HG03139 (cell line): Measurements from ENCODE around the gene UBR2.
"Not testable (repeated sequence)": the region's sequence is repeated elsewhere in the genome, so short reads cannot be mapped to it uniquely, and the experiment has no call there.

Source experiments
- ATAC-seq: cut with Tn5 transposase; IDR thresholded peaks from one replicate; pipeline ENCODE4 v1.9.1; 2021; ENCODE audit not compliant: unreplicated experiment

The UBR2 gene

DNA sequence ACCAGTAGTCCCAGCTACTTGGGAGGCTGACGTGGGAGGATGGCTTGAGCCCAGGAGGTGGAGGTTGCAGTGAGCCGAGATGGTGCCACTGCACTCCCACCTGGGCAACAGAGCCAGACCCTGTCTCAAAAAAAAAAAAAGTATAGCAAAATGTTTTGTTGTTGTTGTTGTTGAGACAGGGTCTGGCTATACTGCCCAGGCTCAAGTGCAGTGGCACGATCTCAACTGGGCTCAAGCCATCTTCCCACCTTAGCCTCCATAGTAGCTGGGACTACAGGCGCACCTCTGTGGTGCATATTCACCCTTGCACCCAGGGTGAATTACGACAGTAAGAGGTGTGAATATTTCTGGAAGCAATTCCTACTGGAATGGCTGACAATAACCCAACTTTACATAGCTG lies 11.4 kb upstream of the UBR2 start:
- no peak for ATAC-seq

DNA sequence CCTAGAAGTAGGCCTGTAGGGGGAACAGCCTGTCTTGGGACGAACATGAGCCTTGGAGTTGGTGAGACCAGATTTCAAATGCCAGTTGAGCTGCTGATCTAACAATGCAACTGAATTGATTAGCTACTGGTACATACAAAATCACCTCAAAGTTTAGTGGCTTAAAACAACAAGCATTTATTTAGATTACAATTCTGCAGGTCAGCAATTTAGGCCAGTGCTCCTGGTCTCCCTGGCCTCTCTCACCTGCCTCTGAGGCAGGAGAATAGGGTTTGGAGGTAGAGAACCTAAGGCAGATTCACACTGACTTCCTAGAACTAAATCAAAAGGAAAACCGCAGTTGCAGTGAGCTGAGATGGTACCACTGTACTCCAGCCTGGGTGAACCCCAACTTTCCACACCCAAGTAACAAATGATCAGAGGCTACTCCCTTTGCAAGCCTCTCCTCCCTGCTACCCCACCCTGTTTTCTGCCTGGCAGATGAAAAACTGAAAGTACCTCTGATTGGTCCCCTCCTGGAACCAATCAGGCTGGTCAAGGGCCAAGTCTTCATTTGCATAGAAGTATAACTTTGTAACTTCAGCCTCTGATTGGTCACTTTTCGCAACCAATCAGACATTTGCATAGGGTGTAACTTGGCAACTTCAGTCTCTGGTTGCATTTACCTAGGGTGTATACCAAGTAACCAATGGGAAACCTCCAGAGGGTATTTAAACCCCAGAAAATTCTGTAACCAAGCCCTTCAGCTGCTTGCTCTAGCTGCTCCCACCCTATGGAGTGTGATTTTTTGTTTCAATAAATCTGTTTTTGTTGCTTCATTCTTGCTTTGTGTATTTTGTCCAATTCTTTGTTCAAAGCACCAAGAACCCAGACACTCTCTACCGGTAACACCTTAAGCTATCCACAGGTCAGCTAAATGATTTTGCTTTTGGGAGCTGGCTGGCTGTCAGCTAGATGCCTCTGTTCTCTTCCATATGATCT lies 8.1 kb upstream of the UBR2 start:
- ATAC-seq: no peak

DNA sequence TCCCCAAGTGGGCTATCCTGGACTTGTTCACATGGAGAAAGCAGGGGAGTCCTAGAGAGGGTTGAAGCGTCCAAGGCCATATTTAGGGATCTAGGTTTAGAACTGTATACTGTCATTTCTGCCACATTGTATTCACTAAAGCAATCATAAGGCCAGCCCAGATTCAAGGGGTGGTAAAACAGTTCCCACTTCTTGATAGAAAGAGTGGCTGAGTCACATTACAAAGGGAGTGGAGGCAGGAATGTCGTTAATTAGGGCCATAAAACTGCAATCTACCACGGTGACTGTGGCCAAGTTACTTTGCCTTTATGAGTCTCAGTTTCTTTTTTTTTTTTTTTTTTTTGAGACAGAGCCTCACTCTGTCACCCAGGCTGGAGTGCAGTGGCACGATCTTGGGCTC lies 7.4 kb upstream of the UBR2 start:
- ATAC-seq: no peak

DNA sequence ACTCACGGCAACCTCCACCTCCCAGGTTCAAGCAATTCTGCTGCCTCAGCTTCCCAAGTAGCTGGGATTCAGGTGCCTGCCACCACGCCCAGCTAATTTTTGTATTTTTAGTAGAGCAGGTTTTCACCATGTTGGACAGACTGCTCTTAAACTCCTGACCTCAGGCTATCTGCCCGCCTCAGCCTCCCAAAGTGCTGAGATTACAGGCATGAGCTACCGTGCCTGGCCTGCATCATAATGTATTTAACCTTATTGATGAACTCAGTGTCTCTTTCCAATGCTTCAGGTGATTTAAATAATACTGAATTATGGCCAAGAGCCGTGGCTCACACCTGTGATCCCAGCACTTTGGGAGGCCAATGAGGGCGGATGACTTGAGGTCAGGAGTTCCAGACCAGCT lies 4.6 kb upstream of the UBR2 start:
- ATAC-seq: not testable (repeated sequence)

DNA sequence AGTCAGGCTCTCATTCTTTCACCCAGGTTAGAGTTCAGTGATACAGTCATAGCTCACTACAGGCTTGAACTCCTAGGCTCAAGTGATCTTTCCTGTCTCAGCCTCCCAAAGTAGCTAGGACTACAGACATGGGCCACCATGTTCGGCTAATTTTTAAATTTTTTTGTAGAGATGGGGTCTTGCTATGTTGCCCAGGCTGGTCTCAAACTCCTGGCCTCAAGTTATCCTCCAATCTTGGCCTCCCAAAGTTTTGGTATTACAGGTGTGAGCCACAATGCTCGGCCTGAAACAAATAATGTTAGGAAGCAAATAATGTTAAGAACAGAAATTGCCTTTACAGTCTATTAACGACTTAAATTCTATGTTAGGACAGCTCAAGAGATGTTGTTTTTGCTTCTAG lies 1.8 kb upstream of the UBR2 start:
- no peak for ATAC-seq

DNA sequence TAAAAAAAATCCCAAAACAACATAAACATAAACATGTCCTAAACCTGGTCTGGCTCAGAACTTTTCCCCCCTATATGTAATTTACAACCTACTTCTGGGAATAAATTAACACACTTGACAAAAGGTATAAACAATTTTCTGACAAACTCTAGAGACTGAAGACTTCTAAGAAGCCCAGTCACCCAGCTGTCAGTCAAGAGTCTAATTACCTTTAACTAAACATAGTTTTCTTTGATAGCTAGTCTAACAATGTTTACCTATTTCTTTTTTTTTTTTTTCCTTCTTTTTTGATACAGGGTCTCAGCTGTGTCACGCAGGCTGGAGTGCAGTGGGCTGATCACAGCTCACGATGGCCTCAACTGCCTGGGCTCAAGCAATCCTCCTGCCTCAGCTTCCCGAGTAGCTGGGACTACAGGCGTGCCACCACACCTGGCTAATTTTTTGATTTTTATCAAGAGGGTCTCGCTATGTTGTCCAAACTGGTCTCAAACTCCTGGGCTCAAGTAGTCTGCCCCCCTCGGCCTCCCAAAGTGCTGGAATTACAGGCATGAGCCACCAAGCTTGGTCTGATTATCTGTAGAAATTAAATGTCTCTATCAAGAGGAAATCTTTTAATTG lies 932 bp upstream of the UBR2 start:
- ATAC-seq: no peak

DNA sequence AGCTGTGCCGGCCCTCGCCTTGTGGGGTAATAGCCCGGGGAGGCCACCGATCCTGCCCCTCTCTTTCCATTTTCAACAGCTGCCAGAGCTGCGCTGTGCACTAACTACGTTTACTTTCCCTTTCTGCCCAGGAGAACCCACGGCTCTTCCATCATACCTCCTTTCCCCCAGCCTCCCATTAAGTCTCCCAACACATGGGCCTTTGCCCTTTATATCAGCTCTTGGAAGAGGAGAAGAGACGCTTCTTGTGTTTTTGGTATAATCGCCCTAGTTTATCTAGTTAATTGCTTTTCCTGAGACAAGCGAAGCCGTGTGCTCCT lies 637 bp downstream of the UBR2 start:
- ATAC-seq: peak; percentile 23

DNA sequence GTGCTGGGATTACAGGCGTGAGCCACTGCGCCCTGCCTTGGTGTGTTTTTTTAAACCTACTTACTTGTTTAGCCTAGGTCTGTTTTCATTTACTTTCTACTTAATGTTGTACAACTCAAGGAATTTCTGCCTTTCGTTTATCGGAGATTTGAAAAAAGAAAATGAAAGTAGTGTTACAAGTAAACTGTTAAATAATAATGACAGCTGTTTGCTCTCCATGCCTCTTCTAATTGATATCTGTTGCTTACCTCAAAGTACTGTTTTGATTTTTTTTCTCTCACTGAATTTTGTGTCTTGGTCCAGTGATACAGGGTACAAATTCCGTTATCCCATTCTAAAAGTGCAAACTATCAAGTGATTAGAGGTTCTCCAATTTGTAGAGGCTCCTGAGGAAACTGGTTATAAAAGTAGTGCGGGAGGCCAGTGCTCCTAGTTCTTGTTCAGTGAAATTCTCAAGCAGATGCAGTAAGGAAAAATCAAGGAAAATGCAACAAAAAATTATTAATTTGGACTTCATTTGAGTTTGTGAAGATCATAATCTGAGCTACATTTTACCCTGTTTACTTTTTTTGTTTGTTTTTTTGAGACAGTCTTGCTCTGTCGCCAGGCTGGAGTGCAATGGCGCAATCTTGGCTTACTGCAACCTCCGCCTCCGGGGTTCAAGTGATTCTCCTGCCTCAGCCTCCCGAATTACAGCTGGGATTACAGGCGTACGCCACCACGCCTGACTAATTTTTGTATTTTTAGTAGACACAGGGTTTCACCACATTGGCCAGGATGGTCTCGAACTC lies 2.2 kb downstream of the UBR2 start:
- no peak for ATAC-seq

DNA sequence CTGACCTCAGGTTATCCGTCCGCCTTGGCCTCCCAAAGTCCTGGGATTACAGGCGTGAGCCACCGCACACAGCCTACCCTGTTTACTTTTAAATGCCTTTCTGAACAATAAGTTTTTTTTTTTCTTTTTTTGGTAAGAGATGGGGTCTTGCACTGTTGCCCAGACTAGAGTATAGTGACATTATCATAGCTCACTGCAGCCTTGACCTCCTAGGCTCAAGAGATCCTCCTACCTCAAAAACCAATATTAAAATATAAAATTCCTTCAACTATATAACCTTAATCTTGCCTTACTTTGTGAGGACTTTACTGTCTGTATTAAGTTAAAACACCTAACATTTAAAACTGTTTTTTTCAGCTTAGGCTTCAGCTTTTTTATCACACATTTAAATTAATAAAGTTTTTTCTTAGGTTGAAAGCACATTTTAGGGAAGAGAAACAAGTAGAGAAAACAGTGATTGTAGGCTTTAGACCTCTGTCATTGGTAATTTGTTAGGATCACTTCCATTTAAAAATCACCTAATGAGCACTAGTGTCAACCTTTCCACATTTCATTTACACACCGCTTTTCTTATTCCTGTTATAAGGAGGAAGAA lies 2.9 kb downstream of the UBR2 start:
- no peak for ATAC-seq

DNA sequence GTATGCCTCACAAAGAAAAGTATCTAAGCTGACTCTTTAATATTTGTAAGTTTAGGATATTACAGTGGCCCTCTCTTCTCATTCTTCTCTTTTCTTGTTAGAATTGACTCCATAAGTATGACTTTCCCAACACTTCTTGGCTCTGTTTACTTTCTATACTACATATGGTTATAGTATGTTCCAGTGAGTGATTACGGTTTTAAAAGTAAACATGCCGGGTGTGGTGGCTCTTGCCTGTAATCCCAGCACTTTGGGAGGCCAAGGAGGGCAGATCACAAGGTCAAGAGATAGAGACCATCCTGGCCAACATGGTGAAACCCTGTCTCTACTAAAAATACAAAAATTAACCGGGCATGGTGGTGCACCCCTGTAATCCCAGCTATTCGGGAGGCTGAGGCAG lies 3.4 kb downstream of the UBR2 start:
- not testable (repeated sequence) for ATAC-seq

DNA sequence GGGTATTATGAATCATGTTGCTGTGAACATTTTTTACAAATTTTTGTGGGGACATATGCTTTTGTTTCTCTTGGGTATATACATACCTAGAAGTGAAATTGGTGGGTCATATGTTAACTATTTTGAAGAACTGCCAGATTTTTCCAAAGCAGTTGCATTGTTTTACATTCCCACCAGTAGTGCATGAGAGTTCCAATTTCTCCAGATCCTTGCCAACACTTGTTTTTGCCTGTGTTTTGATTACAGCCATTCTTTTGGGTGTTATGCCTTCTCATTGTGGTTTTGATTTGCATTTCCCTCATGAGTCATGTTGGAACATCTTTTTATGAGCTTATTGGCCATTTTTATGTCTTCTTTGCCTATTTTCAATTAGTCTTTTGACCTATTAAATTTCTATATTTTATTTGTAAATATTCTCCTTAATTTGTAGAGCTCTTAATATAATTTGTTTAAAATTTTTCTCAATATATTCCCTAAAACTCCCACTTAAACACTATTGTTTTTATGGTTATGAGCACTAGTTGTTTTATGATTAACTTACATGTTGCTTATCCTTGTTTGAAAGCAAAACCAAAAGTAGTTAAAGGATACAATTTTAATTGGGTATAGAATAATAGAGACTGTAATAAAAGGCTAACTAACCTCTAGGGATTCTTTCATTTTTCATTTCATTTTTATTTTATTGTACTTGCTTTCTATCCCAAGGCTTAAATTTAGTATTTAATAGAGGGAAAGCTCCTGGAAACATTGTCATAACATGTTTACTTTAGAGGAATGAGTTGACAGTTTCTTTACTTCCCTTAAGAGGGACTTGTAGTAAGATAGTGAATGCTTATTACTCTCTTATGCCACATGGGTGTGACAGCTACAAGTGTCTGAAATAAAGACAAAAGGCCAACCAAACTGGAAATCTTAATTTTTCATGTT lies 5.5 kb downstream of the UBR2 start:
- ATAC-seq: no peak

DNA sequence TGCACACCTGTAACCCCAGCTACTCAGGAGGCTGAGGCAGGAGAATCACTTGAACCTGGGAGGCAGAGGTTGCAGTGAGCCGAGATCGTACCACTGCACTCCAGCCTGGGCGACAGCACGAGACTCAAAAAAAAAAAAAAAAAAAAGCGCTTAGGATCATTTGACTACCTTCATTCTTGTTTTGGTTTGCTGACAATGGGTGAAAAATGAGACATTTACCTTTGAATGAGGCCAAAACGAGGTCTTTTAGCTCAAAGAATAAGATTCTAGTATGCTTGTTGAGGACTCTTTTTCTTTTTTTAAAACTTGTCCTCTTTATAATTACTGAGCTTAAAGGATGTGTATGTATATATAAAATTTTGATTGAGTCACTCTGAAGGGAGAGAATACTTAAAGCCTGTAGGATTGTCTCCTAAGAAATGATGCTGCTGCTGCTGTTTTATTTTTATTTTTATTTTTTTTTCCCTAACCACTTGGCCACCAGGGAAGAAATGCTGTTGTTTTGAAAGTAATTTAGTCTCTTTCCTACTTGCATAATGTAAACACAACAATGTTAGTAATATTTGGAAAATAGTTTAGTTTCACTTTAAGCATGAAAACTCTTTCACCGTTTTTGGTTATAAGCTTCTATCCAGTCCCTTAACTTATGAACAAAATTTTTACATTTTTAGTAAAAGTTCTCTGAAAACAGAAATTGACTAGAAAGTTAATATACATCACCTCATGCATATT lies 7.9 kb downstream of the UBR2 start:
- ATAC-seq: peak; percentile 21

DNA sequence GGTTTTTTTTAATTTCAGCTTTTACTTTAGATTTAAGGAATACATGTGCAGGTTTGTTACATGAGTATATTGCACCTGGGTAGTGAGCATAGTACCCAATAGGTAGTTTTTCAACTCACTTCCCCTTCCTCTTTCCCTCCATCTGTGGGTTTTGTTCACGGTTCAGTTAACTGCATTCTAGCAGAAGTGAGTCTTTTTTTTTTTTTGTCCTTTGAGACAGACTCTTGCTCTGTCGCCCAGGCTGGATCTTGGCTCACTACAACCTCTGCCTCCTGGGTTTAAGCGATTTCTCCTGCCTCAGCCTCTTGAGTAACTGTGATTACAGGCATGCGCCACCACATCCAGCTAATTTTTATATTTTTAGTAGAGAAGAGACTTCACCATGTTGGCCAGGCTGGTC lies 8.7 kb downstream of the UBR2 start:
- peak; percentile 64 for ATAC-seq

DNA sequence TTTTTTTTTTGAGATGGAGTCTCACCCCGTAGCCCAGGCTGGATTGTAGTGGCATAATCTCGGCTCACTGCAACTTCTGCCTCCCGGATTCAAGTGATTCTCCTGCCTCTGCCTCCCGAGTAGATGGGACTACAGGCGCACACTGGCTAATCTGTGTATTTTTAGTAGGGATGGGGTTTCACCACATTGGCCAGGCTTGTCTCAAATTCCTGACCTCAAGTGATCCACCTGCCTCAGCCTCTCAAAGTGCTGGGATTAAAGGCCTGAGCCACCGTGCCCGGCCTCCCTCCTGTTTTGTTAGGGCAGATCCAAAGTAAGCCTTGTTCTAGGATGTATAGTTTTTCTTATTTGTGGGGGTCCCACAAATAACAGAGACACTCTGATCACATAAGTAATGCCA lies 12.7 kb downstream of the UBR2 start:
- ATAC-seq: not testable (repeated sequence)

DNA sequence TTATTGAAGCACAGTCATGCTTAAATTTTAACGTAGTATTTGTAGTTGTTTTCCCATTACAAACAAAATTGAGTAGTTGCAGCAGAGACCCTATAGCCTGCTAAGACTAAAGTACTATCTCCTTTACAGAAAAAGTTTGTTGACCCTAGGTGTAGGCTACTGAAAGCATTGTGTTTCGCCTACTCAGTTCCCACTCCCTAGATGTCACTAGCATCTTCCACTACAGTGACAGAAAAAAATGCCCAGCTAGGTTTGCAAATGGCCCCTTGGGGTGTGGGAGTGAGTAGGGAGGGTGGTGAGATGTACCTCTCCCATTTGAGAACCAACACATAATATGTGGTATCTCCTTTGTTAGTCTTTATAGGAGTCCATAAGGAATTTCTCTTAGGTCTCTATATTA lies 34.5 kb downstream of the UBR2 start:
- ATAC-seq: no peak

DNA sequence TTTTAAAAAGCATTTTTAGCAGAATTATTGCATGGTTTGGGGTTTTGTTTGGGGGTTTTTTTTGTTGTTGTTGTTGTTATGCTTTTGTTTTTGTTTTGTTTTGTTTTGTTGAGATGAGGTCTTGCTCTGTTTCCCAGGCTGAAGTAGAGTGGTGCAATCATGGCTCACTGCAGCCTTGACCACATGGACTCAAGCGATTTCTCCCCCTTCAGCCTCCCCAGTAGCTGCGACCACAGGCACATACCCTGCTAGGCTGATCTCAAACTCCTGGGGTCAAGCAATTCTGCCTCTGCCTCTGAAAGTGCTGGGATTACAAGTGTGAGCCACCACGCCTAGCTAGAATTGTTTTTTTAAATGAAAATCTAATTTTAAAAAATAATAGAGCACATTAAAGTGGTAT lies 35.7 kb downstream of the UBR2 start:
- no peak for ATAC-seq

DNA sequence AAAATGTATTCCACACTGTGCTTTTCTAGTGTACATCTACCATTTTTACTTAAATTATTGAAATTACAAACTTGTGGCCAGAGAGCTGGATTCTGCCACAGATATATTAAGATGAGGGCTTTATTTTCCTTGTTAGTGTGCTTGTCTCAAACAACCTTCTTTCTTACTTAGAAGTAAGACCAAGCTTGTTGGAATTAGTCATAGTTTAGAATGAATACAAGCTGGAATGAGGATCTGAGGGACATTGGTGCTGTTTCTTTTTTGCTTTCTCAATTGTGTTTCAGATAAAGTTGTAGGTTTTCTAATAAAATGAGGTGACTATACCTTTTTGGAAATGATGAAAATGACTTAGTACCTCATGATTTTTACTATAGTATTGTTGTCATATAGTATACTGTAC lies 40.3 kb downstream of the UBR2 start:
- ATAC-seq: no peak

DNA sequence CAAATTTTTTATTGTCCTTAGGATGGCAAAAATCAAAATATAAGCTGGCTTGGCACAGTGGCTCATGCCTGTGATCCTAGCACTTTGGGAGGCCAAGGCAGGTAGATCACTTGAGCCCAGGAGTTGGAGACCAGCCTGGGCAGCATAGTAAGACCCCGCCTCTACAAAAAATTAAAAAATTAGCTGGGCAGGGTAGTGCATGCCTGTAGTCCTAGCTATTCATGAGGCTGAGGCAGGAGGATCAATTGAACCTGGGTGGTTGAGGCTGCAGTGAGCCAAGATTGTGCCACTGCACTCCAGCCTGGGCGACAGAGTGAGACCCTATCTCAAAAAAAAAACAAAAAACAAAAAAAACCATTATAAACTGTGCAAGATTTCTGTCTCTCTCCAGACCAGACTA lies 40.9 kb downstream of the UBR2 start:
- ATAC-seq: not testable (repeated sequence)

DNA sequence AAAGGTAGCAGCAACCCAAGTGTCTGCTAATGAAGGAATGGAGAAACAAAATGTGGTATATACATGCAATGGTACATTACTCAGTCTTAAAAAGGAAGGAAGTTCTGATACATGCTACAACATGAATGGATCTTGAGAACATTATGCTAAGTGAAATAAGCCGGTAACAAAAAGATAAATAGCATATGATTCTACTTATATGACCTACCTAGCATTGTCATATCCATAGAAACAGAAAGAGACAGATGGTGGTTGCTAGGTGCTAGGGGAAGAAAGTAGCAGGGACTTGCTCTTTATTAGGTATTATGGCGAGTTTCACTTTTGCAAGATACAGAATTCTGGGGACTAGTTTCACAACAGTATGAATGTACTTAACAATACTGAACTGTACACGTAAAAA lies 46.6 kb downstream of the UBR2 start:
- no peak for ATAC-seq

DNA sequence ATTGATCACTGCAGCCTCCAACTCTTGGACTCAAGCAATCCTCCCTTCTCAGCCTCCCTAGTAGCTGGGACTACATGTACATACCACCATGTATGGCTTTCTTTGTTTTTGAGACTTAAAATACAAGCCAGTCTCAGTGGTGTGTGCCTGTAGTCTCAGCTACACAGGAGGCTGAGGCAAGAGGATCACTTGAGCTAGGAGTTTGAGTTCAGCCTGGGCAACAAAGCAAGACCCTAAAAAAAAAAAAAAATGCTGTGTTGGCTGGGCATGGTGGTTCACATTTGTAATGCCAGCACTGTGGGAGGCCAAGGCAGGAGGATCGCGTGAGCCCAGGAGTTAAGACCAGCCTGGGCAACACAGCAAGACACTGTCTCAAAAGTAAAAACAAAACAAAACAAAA lies 51.7 kb downstream of the UBR2 start:
- no peak for ATAC-seq
